KG1 (cell line): ENCODE data around the gene EIF6.
"Not testable (repeated sequence)": the region's sequence is repeated elsewhere in the genome, so short reads cannot be mapped to it uniquely, and the experiment has no call there.

Source experiments
- DNase-seq: peaks from one replicate; lab custom pipeline; 2025; lab: John Stamatoyannopoulos, UW

EIF6 gene

DNA sequence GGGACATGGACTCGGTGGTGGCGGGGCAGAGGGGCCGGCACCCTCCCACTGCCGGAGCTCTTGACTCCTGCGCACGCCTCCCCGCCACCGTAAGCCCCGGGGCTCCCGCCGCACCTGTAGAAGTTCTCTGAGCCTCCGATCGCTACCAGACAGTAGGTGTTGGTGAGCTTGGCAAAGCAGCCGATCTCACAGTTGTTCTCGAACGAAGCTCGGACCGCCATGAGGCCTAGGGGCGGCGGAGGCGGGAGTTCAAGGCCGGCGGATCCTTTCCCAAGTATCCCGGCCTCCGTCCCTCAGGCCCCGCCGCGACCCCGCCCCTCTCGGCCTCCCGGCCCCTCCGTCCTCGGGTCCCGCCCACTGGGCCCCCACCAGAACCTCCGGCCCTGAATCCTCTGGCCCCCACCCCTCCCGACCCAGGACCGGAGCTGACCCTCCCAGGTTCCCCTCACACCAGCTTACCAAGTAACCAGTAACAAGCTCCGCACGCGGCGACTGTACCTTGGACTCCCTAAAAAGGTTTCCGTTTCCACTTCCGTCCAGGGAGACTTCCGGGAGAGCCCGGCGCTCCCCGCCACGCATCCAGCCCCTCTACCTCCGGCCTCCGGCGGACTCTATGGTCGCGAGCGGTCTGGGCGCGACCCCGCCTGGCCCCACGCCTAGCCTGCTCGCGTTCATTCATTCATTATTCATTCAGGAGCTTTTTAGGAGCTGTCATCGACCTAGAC lies at the start of gene EIF6:
Gene EIF6, minus strand, starts transcription at position 506 of the 725 bp plus-strand sequence. Its CDS starts 285 bp downstream, at position 221.
- DNase-seq = peak; percentile 42

DNA sequence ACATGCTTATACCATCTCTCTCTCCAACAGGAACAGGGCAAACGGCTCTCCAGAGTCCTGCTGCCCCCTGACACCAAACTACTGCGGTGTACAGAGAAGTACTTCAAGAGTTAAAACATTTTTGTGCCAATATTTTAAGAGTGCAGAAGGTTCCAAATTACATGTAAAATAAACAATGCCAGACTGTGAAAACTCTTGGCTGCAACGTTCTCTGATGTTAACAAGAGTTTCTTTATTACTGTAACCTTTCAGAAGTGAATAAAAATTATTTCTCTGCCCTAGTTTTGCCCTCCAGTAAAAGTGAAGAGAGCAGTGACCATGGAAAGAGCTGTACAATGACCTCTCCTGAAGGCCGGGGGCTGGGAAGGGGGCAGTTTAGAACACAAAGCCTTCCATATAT lies 49.0 kb upstream of the EIF6 start:
- DNase-seq = no peak

DNA sequence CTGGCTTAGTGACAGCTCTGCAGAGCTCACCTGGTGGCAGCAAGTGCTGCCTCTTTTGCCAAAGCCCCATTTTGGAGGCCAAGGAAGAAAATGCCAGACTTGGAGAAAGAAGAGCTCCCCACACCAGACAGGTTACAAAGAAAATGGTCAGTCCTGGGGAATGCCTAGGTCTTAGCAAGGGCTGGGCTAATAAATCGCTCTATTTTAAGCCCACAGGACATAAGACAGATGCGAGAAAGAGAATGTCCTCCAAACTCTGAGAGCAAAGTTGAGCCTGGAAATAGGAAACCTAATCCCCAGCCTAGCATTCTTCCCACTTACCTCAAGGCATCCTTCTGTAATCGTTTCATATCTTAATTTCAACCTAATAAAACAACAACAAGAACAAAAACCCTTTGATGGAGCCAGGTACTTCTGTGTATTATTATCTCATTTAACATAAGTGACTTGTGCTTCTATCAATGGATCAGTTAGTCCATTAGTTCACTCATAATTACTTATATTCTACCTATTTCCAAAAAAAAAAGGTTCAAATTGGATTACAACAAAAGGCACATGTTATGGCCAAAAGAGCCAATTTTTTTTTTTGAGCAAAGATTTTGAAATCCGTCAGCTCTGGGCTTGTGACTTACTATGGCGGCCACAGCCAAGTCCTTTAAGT lies 48.1 kb upstream of the EIF6 start:
- DNase-seq = no peak

DNA sequence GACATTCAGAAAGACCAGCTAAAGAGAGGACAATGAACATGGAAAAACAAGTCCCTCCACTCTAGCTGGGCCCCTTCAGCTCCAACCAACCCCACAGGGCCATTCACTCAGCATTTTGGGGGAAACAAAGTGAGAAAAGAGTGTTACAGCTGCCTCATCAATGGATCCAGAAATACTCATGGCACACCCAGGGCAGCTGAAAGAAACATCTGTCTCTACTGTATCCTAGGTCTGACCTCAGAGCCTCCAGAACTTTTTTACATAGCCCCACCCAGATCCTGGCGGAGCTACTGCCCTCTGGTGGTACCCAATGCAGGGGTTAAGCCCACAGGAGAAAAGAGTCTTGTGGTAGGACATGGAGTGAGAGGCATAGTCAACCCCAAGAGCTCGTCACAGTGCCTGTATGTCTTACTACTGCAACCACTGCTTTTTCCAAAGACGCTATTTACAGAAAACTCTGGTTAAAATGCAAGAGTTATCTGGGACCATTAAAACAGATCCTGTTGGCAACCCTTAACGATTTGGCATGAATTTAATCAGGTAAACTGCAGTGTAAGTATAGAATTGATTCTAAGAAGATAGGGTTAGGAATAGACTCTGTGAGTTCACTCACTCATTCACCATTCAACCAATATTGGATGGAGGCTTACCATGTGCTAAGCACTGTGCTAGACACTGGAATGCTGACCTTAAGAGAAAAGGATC lies 45.0 kb upstream of the EIF6 start:
- no peak for DNase-seq

DNA sequence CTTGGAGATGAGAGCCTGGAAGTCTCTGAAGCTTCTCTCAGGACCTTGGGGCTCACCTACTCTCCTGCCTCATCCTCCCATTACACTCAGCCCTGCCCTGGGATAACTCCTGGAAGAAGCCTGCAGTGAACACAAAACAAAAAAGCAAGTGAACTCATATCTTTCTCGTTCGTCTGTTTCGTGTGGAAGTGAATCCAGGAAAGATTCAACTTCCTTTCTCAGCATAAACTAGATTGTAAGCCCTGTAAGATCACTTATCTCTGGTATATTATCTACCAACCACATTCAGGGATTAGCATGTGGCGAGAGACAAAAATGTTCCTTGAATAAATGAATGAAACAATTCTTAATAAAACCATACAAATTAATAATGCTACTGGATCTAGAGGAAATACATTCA lies 44.1 kb upstream of the EIF6 start:
- DNase-seq = no peak

DNA sequence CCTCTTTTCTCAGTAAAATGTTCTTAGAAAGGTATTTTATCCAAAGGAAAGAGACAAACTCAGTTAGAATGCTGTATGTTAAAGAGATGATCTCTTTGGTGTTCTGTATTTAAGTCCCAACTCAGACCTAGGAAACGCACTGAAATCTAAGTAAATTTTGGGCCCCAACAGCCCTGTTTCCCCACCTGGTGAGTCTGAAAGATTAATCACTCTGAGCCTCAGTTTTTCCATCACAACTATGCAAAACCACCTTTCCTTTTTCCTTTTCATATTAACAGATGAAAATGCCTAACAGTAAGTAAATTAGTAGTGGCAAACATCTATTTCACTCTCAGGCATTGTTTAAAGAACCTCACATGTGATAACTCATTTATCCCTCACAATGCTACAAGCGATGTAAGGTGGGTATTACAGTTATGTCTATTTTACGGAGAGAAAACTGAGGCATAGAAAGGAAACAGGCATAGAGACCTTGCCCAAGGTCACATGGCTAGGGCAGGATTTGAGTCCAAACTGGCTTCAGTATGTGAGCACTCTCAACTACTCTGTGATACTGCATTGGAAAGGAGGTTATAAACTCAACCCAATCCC lies 43.6 kb upstream of the EIF6 start:
- DNase-seq = no peak

DNA sequence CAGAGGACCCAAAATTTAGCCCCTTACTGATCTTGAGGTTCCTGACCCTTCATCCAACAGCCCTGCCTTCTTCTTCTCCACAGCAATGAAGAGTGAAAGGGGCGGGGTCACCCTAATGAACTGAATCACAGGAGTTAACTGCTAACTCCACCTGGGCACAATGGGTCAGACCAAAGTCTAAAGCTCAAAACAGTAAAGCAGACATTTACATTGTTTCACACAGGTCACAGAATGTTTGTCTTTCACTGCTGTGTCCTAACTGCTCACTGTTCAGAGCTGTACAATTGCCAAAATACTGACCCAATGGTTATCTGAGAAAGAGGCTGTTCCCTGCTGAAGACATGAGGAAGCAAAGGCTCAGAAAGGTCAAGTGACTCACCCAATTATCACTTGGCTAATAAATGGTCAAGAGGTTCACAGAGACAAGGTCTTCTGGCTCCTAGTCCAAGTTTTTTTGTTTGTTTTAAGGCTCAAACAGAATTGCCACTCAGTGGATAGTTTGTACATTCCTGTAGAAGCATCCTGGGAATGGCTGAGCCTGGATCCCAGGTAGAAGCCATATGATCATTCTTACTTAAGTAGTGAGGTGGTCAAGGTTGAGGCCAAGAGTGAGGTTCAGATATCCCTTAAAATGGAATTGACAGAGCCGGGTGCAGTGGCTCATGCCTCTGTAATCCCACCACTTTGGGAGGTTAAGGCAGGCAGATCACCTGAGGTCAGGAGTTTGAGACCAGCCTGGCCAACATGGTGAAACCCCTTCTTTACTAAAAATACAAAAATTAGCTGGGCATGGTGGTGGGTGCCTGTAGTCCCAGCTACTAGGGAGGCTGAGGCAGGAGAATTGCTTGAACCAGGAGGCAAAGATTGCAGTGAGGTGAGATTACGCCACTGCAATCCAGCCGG lies 42.8 kb upstream of the EIF6 start:
- DNase-seq = no peak

DNA sequence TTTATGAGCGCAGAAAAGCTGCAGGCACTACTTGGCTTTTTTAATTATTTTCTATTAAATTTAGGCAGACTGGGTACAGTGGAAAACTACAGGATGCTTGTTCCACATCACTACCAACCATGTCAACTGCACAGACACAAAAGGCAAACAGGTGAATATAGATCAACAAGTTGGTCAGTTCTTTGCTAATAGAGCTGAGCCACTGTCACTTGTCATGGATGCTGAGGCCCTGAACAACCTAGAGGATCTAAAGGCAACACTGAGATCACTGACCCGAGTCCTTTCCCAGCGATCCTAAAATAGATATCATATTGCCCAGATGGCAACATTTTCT lies 42.1 kb upstream of the EIF6 start:
- DNase-seq = no peak

DNA sequence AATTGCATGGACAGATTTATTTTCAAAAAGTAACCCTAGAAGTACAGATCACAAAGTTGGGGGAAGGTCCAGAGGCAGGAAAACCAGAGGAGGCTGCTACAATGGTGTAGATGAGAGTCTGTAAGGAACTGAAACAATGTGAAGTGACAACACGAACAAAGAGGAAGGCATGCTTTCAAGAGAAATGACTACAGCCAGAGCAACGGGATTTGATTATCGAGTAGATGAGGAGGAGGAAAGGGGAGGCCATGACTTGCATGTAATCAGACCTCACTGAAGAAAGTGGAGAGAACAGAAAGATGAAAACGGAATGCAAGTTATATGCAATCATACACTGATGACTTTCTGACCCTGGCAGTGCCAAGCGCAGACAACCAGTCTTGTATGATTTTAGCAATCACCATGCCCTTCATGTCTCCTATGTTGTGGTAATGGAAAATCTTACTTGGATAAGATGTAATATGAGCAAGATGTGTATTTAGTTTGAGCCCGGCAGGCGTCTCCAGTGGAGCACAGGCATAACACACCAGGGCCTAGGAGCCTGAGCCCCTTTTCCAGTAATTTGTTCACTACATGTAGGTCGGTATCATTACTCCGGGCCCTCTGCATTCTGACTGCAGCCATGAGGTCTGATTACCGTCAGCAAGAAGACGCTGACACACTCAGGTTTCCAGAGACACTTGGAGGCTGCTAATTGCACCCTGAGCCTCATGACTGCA lies 41.6 kb upstream of the EIF6 start:
- DNase-seq = no peak

DNA sequence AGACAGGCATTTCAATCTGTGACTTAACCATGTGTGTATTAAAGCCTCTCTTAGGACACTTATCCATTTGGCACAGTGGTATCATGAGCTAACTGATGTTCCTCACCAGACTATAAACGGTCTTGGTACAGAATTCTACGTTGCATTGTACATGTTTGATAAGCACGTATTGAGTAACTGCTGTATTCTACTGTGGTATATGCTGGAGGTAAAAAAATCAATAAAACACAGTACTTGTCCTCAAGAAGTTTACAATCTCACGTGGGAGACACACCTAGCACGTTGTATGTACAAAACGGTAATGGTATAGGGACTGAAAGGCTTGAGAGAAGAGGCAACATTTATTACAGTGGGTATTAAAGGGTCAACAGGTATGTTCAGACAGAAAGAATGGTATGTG lies 40.8 kb upstream of the EIF6 start:
- DNase-seq = no peak

DNA sequence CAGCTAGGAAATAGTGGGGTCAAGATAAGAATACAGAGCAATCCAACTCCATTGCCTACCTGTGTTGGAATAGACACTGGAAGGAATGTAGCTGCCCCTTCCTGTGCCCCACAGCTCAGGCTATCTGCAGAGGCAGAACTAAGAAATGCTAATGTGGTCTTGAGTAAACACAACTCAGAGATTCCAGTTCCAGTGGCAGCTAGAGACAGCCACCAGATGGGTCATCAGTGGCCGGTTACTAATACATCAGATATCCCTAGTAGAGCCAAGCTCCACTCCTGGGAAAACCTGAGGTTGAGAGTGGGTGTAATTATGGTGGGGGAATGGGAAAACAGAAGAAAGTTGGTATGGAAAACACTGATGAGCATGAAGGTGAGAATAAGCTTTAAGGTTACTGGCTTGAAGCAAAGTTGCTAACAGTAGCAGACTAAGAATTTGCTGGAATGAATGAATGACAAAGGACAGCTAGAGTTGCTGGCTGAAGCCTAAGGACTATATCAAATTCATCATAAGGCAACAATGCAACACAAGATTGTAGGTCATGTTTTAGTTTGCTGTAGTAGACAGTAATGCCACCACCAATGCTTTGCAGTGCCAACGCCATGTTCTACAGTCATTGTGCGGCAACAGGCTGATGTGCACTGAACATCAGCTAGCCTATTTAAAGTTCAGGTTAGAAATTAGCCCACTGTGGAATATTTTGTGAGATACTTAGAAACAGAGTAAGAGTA lies 36.0 kb upstream of the EIF6 start:
- no peak for DNase-seq

DNA sequence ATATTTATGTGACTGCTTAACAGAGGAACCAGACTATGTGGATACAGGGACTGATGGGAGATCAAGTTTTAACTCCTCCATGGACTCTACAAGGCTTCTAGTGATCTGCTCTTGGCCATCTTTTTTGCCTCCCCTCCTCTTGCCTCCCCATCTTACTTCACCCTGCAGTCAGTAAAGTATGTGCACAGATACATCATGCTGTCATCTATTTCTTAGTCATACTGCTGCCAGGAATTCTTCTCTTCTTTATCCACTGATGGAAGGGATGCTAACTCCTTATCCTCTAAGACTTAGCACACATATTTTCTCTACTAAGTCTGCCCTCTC lies 35.3 kb upstream of the EIF6 start:
- DNase-seq = no peak

DNA sequence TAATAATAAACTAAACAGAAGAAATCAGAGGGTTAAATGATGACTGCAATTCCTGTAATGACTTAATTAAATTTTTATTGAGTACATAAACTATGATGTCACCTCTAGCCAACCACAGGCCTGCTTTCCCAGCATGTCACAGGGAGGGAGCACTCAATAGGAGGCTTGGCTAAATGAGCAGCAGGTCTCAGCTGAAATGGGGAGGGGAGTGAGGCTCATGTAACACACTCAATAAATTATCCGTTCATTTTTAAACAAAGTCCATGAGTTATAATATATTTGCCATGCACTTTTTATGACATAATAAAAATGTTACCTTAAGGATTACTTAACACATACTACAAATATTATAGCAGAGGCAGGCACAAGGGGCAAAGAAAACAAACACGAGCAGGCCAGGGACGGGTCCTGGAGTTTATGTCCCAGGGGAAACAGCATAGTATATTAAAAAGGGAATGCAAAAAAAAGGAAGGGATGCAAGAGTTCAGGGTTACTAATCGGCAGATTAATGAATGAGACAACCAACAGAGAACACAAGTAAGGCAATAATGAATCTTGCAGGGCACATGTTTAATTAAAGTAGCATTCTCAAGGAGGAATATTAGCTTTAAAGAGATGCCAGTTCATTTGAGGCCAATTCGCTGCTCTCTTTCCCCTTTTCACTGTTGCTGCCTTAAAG lies 34.8 kb upstream of the EIF6 start:
- DNase-seq = no peak

DNA sequence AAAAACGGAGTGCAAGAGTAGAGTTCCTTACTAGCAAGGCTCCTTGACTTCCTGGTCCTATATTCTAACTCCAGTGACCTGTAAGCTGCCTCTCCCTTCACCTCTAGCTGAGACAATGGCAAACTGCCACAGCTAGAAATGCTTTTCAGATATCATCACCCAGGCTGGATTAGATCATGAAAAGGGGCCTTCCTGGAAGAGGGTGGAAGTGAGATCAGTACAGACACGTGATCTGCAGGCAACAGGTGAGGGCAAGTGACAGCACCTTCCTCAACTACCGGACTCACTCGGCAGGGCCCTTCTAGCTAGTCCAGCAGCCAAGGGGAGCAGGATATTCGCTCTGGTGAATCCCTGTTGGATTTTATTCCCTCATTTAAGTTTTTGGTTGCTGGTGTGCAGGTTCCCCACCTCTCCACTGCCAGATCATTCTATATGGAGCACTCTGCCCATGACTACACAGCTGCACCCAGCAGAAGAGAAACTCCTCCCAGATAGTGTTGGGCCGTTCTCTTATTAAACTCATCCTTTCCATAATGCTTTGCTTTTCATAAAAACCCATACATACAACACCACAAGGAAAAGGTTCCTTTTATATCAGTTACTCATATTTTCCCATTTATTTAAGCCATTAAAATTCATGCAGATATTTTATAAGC lies 34.1 kb upstream of the EIF6 start:
- no peak for DNase-seq

DNA sequence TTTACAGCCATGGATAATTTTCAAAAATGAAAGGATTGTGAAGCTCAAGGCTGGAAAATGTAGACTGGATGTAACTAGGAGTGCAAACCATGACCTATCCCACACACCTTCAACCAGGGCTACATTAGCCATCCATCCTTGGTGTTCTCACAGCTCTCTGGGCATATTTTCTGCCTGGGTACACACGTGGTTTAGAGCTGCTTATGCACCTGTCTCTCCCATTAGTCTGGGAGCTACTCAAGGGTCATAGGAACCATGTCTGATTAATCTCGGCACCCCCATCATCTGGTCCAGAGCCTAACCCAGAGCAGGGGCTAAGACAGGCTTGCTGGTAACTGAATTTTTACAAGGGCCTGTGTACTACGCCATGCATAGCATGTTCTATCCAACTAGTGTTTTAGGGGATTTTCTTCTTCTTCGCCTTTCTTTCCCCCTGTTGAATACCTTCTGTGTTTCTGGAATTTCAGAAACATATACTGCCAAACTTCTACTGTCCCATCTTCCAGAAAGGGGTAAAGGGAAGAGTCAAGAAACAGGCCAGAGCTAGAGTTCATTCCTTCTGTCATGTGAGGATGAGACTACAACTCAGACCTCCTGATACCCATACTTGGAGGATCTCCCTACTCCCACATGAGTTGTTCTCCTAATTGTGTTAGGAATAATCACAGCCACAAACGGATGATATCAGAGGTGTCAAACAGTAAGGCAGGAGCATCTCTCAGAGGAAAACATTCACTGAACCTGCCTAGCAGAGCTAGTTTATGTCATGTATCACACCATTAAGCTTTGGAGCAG lies 33.0 kb upstream of the EIF6 start:
- DNase-seq = no peak

DNA sequence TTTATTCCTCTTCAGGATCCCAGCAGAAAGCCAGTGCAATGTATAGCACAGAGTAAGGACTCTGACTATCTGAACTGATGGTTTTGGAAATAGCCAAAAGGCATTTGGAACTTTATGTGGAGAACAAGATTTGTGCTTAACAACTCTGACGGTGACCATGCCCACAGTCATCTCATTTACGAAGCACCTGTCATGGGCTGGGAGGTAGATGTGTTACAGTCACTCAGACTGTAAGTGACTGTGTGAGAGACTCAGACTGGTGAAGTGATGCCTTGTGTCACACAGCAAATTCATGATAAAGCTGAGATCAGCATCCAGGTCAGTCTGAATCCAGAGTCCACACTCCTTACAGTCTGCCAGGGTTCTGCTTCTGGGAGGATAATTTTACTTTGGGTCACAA lies 31.5 kb upstream of the EIF6 start:
- DNase-seq = no peak

DNA sequence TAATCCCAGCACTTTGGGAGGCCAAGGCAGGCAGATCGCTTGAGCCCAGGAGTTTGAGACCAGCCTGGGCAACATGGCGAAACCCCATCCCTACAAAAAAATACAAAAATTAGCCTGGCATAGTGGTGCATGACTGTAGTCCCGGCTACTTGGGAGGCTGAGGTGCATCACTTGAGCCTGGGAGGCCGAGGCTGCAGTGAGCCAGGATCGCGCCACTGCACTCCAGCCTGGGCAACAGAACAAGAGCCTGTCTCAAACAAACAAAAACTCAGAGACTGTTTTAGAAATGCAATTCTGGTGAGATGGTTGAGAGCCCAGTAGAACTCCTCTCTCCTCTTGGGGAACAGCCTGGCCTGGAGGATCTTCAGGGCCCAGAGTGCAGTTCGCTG lies 31.1 kb upstream of the EIF6 start:
- DNase-seq = not testable (repeated sequence)

DNA sequence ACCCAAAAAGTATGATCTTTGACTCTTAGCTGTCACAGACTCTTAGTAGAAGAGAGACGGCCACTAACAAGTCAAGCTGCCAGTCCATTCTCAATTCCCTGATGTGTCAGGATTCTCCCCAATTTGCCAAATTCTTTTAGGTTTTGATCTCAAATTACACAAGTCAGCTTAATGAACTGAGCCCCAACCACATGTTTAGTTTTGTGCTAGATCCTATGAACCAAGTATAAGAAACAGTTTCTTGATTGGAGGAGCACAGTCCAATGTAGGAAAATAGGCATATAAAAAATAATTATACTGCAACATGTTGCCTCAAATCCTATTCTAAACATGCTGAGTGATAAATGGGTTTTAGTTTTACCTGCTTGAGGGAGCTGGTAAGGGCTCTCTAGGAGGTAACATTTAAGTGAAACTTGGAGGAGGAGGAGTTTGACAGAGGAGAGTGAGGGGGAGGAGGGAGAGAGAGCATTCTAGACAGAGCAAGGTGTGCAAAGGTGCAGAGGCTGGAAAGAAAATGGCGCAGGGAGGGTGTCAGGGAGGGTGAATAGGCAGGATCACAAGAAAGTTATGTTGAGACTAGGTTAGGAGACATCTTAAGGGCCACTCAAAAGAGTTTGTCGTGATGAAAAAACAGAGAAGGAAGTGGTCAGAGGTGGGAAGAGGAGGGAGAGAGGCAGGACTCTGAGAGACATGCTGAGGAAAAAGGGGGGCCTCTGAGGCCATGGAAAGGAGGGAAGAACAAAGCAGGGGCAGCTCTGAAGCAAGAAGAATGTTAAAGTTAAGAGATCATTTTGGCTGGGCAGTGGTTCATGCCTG lies 30.5 kb upstream of the EIF6 start:
- DNase-seq = no peak
